HepG2 (cell line): ENCODE measurements around the gene DAAM1. TPM values are rescaled to one million over a fixed set of nuclear protein-coding genes. Genes with fewer than 3 reads are reported as not detected.

Experiments used
- MEF2D ChIP-seq: sonication (generic); formaldehyde crosslinking; IDR thresholded peaks from 2 replicates; pipeline ENCODE4 v1.5.1; 2020; ENCODE audit warnings: mild to moderate bottlenecking, missing genetic modification reagents
- MNT ChIP-seq: fragments of 450-650 bp; IDR thresholded peaks from 2 replicates; pipeline ENCODE4 v1.6.1; 2016
- PRDM10 ChIP-seq: sonication (generic); formaldehyde crosslinking; IDR thresholded peaks from 2 replicates; pipeline ENCODE4 v1.4.0; 2020; ENCODE audit warnings: low read depth, missing genetic modification reagents
- ZBTB40 ChIP-seq, 2 experiments: fragments of 450-650 bp in 1 of 2; sonication (generic) in 1 of 2; formaldehyde crosslinking in 1 of 2; IDR thresholded peaks; 2 replicates each; pipeline versions ENCODE4 v1.6.1 to v1.8.0; 2016 to 2022; ENCODE audit warnings: antibody characterized with exemption in 1 of 2, mild to moderate bottlenecking in 1 of 2, missing genetic modification reagents in 1 of 2
- ZNF180 ChIP-seq: sonication (generic); formaldehyde crosslinking; IDR thresholded peaks from 2 replicates; pipeline ENCODE4 v1.4.0; 2020; ENCODE audit warnings: low read depth, missing genetic modification reagents, borderline replicate concordance
- ZNF34 ChIP-seq: sonication (generic); formaldehyde crosslinking; IDR thresholded peaks from 2 replicates; pipeline ENCODE4 v1.4.0; 2020; ENCODE audit warnings: mild to moderate bottlenecking, missing genetic modification reagents, borderline replicate concordance
- ZNF777 ChIP-seq: sonication (generic); formaldehyde crosslinking; IDR thresholded peaks from 2 replicates; pipeline ENCODE4 v1.4.0; 2020; ENCODE audit warnings: missing genetic modification reagents
- polyA plus RNA-seq, 8 experiments: library from polyadenylated mRNA; depleted of rRNA in 3 of 8; stranded (reverse) in 7 of 8; unstranded in 1 of 8; fragments of >200 nt; fragmentation: Illumina TruSeq in 4 of 8; extraction: Trizol in 4 of 8; gene quantifications; 2 replicates each; pipeline versions ENCODE4 v1.2.1 to v1.2.3, GENCODE V29; 2011 to 2016; ENCODE audit warnings: low read depth in 4 of 8, missing spikeins in 1 of 8, mixed read lengths in 1 of 8; ENCODE audit not compliant: insufficient read depth in 1 of 8
- total RNA-seq, 5 experiments: library from RNA; depleted of rRNA; stranded (reverse); fragments of >200 nt; fragmentation: Illumina TruSeq; extraction: Trizol; gene quantifications; 2 replicates each; pipeline ENCODE4 v1.2.3, GENCODE V29; 2016; ENCODE audit warnings: low read depth in 1 of 5

Gene DAAM1
- total and polyA plus RNA-seq, 2 of the 13 experiments (the other 11 are each of a cell fraction or from before 2014, with no cell fraction given) = 10.9 to 24.5 TPM

GRCh38 chr14:59398841-59399240 is 210.4 kb downstream of the DAAM1 start (continued):
- no peak for TF ChIP-seq ZBTB40 (IDR thresholded peaks at IDR 0.05)
- no peak for TF ChIP-seq ZBTB40 (CRISPR knock-in tag; IDR thresholded peaks at IDR 0.05)
- no peak for TF ChIP-seq ZNF777 (CRISPR knock-in tag)
- TF ChIP-seq MEF2D (CRISPR knock-in tag) = no peak
- no peak for TF ChIP-seq MNT
- no peak for TF ChIP-seq ZNF180 (CRISPR knock-in tag)
- no peak for TF ChIP-seq ZNF34
- no peak for TF ChIP-seq PRDM10 (CRISPR knock-in tag)
